Esophagus muscularis mucosa (tissue), 4 donors: ENCODE results near the gene EDEM3. TPM values are rescaled to one million over a fixed set of nuclear protein-coding genes. Genes with fewer than 3 reads are reported as not detected.

Experiments used
- DNase-seq: peaks from one replicate; pipeline ENCODE4 v3.0.0-alpha.2; 2017; ENCODE audit errors: extremely low spot score
- H3K27ac ChIP-seq, 4 donors: fragments of 200-600 bp; sonication (generic); replicated peaks in 1 of 4; 1 replicate in 3 of 4; 2 replicates in 1 of 4; pipeline ENCODE4 v1.5.1; 2016 to 2019; ENCODE audit warnings: mild to moderate bottlenecking in 1 of 4
- H3K27me3 ChIP-seq, 4 donors: fragments of 200-600 bp; sonication (generic); one replicate each; pipeline versions ENCODE4 v1.5.1 to v1.6.0; 2016 to 2019
- H3K36me3 ChIP-seq, 4 donors: fragments of 200-600 bp; sonication (generic); one replicate each; pipeline ENCODE4 v1.5.1; 2016 to 2019
- H3K4me1 ChIP-seq, 4 donors: fragments of 200-600 bp; sonication (generic); one replicate each; pipeline ENCODE4 v1.5.1; 2016 to 2019
- H3K4me3 ChIP-seq, 4 donors: fragments of 200-600 bp; sonication (generic); 1 replicate in 2 of 4; 2 replicates in 2 of 4; pipeline ENCODE4 v1.5.1; 2016 to 2019; ENCODE audit warnings: mild to moderate bottlenecking in 4 of 4, moderate library complexity in 1 of 4
- H3K9me3 ChIP-seq, 4 donors: fragments of 200-600 bp; sonication (generic); 1 replicate in 3 of 4; 2 replicates in 1 of 4; pipeline ENCODE4 v1.5.1; 2016 to 2019
- EP300 ChIP-seq: sonication (generic); formaldehyde crosslinking; IDR thresholded peaks from one replicate; pipeline ENCODE4 v1.6.1; 2017; ENCODE audit warnings: antibody characterized with exemption
- POLR2A ChIP-seq: fragments of 450-650 bp; IDR thresholded peaks from one replicate; pipeline ENCODE4 v1.6.1; 2017; ENCODE audit warnings: antibody characterized with exemption, moderate library complexity, mild to moderate bottlenecking, low read depth
- POLR2AphosphoS5 ChIP-seq, 2 donors: sonication (generic); formaldehyde crosslinking; IDR thresholded peaks; one replicate each; pipeline ENCODE4 v1.6.1; 2017; ENCODE audit warnings: antibody characterized with exemption in 2 of 2
- WGBS: methylation state at CpG from one replicate; pipeline ENCODE4 v1.1.5; 2018; 5-methylcytosine and 5-hydroxymethylcytosine counted together
- intact Hi-C: fragments of 100-400 bp; cut with DNase I; formaldehyde crosslinking; loops from one replicate; pipeline ENCODE4 v1.15.1; 2023
- total RNA-seq, 4 donors: library from RNA; depleted of rRNA; stranded (reverse); fragments of >200 nt; gene quantifications; one replicate each; pipeline versions ENCODE4 v1.1.0 to v1.2.1, GENCODE V29; 2016
- TF ChIP-seq, protein P1 (sequence below), 3 experiments: fragments of 200-600 bp in 2 of 3; fragments of 450-650 bp in 1 of 3; sonication (generic) in 2 of 3; IDR thresholded peaks; one replicate each; pipeline ENCODE4 v1.5.1; 2017 to 2019; ENCODE audit warnings: antibody characterized with exemption in 3 of 3, mild to moderate bottlenecking in 2 of 3, moderate library complexity in 1 of 3

The EDEM3 gene
- total RNA-seq, 4 donors from 2014 or later = 28.7 to 36.1 (median 29.4) TPM

- no peaks in the 10 kb centered on the region for H3K27me3 ChIP-seq
- no peak overlapping the region for H3K27ac ChIP-seq
- TF ChIP-seq, protein P1, sequence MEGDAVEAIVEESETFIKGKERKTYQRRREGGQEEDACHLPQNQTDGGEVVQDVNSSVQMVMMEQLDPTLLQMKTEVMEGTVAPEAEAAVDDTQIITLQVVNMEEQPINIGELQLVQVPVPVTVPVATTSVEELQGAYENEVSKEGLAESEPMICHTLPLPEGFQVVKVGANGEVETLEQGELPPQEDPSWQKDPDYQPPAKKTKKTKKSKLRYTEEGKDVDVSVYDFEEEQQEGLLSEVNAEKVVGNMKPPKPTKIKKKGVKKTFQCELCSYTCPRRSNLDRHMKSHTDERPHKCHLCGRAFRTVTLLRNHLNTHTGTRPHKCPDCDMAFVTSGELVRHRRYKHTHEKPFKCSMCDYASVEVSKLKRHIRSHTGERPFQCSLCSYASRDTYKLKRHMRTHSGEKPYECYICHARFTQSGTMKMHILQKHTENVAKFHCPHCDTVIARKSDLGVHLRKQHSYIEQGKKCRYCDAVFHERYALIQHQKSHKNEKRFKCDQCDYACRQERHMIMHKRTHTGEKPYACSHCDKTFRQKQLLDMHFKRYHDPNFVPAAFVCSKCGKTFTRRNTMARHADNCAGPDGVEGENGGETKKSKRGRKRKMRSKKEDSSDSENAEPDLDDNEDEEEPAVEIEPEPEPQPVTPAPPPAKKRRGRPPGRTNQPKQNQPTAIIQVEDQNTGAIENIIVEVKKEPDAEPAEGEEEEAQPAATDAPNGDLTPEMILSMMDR (IDR thresholded peaks at IDR 0.05) = no peak
- no peak for TF ChIP-seq POLR2AphosphoS5 (IDR thresholded peaks at IDR 0.05)
- TF ChIP-seq POLR2A = no peak
- TF ChIP-seq EP300 = no peak
- H3K36me3 ChIP-seq = no peaks in the 10 kb centered on the region
- intact Hi-C loops = no loop called here
- DNase-seq = no peak
- no peak overlapping the region for H3K4me3 ChIP-seq
- no peaks in the 10 kb centered on the region for H3K9me3 ChIP-seq
- H3K4me1 ChIP-seq = peaks cover 0 to 14% (median 8%) of the 10 kb centered on the region in 4 donors
These were observed 99.5 kb downstream of the EDEM3 start for GRCh38 chr1:184655185-184655584.

DNA sequence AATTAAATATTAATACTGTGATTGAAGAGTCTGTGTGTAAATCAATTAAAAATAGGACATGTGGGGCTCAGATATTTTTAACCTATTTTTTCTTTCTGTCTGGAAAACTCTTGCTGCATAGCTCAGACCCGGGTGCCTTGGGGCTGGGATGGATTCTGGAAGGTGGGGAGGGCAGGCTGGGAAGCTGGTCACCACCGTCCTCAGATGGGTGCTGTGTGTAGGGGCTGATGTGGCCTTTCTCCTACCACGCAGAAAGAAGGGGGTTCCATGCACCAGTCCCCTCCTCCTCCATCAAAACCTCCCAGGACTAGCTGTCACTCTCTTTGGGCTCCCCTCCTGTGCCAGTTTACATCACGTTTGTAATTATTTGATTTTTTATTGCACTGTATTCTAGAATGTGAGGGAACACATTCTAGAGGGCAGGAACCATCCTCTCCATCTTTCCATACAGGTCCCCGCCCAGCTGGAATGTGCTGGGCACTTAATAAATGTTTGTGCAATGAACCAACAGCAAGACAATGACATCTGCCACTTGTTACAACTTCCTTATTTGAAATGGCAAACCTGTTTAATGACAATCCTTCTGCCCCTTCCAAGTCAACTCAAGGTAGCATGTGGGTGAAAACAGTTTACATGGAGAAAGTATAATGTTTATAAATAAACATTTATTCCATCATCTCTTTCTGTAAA is 104.3 kb downstream of the EDEM3 start:
- no peak overlapping the region for H3K4me3 ChIP-seq
- no peak overlapping the region for H3K27ac ChIP-seq
- H3K27me3 ChIP-seq = no peaks in the 10 kb centered on the region
- intact Hi-C loops = no loop called here
- TF ChIP-seq POLR2A (no peak), POLR2AphosphoS5 (IDR thresholded peaks at IDR 0.05) (no peak), EP300 (no peak)
- TF ChIP-seq, protein P1 (IDR thresholded peaks at IDR 0.05) = no peak
- no peaks in the 10 kb centered on the region for H3K36me3 ChIP-seq
- H3K9me3 ChIP-seq = no peaks in the 10 kb centered on the region
- DNase-seq = peak; percentile 66
- WGBS = 92% methylated on average over 5 of the region's 5 CpGs
- H3K4me1 ChIP-seq = peaks cover 14 to 18% (median 17%) of the 10 kb centered on the region in 4 donors

GRCh38 chr1:184649451-184649888 is 105.2 kb downstream of the EDEM3 start:
- intact Hi-C loops = no loop called here
- peak; percentile 88 for DNase-seq
- peak overlapping the region; percentile 37 to 57 (median 44) for H3K27ac ChIP-seq
- peaks cover 14 to 18% (median 17%) of the 10 kb centered on the region in 4 donors for H3K4me1 ChIP-seq
- no peaks in the 10 kb centered on the region for H3K27me3 ChIP-seq
- WGBS = 81% methylated on average over 7 of the region's 7 CpGs
- H3K36me3 ChIP-seq = no peaks in the 10 kb centered on the region
- no peaks in the 10 kb centered on the region for H3K9me3 ChIP-seq
- TF ChIP-seq, protein P1 (IDR thresholded peaks at IDR 0.05) = no peak
- H3K4me3 ChIP-seq = no peak overlapping the region

GRCh38 chr1:184648856-184649201 is 105.8 kb downstream of the EDEM3 start:
- WGBS = 89% methylated on average over 6 of the region's 6 CpGs

More at GRCh38 chr1:184648856-184649201, 105.8 kb downstream of the EDEM3 start:
- intact Hi-C loops = no loop called here
- TF ChIP-seq POLR2AphosphoS5 (IDR thresholded peaks at IDR 0.05) (no peak), EP300 (no peak), POLR2A (no peak)
- TF ChIP-seq, protein P1 (IDR thresholded peaks at IDR 0.05) = no peak
- peaks cover 14 to 18% (median 17%) of the 10 kb centered on the region in 4 donors for H3K4me1 ChIP-seq
- no peaks in the 10 kb centered on the region for H3K36me3 ChIP-seq
- H3K4me3 ChIP-seq = no peak overlapping the region
- H3K9me3 ChIP-seq = no peaks in the 10 kb centered on the region
- peak; percentile 24 for DNase-seq
- H3K27ac ChIP-seq = peak overlapping the region; percentile 37 to 57 (median 44)
- H3K27me3 ChIP-seq = no peaks in the 10 kb centered on the region
